Measurements from ENCODE around the gene TRAF6.
"Not testable (repeated sequence)": the region's sequence is repeated elsewhere in the genome, so short reads cannot be mapped to it uniquely, and the experiment has no call there.

The TRAF6 gene

DNA sequence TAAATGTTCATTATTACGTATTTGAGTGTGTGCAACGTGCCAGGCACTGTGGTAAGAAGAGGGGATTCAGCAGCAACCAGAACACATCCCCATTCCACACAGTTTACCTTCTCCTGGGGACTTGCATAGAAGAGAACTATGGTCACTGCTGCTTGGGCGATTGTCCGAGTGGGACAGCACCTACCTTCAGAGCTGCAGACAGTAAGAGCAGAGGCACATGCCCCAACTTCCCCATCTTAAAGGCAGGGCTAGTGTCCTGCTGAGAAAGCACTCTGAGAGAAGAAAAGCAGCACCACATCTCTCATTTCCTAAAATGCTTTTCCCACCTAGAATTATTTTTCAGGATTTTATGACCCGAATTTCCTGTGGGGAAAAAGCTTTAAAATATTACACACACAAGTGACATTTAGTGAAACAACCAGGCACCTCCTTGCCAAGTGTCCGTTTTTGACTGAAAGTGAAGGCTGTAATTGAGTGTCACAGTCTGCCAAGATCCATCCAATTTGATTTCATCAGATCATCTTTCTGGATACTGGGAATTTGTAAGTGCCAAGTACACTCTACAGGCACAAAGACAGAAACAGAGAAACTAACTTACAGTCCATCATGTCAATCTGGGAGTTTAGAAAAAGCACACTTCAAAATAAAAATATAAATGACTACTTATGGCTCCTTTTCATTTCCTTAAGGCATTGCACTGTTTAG is 24.6 kb downstream of the TRAF6 start:
- H3K36me3 ChIP-seq (ENCODE audit: control insufficient read depth in 4 of 4, insufficient read depth in 4 of 4, low read length in 3 of 4) = peaks cover 18 to 43% (median 30%) of the 10 kb centered on the region in 4 experiments
- no peak for DNase-seq
- H3K4me3 ChIP-seq (ENCODE audit: control insufficient read depth in 1 of 7, extremely low read depth in 1 of 7, insufficient read depth in 4 of 7, low read depth in 2 of 7, low read length in 6 of 7) = no peak overlapping the region
- peaks cover 6 to 33% (median 17%) of the 10 kb centered on the region in 4 experiments for H3K4me1 ChIP-seq (ENCODE audit: control extremely low read depth in 1 of 4, control insufficient read depth in 4 of 4, insufficient read depth in 4 of 4, low read length in 3 of 4)
- ChIA-PET POLR2A (no interaction called here), CTCF (interaction anchor here (1.1 to 1.7 kb wide), 2 partner anchors 7 to 193 kb away, joined by 4 to 9 read pairs; no protein-coding TSS in a partner anchor)
- 93% methylated on average over 3 of the region's 6 CpGs for WGBS (ENCODE audit: insufficient coverage)
- H3K27ac ChIP-seq (ENCODE audit: insufficient read depth in 1 of 2, low read depth in 1 of 2, low read length in 2 of 2, poor library complexity in 1 of 2, severe bottlenecking in 2 of 2) = no peak overlapping the region
- H3K27me3 ChIP-seq (replicated peaks in 2 of 5; ENCODE audit: control insufficient read depth in 4 of 5, insufficient read depth in 5 of 5, low read length in 4 of 5) = no peaks in the 10 kb centered on the region
- peaks cover 0 to 2% (median 0%) of the 10 kb centered on the region in 5 experiments for H3K9me3 ChIP-seq (ENCODE audit: control extremely low read depth in 1 of 5, control insufficient read depth in 4 of 5, insufficient read depth in 2 of 5, low read depth in 1 of 5, low read length in 4 of 5)

DNA sequence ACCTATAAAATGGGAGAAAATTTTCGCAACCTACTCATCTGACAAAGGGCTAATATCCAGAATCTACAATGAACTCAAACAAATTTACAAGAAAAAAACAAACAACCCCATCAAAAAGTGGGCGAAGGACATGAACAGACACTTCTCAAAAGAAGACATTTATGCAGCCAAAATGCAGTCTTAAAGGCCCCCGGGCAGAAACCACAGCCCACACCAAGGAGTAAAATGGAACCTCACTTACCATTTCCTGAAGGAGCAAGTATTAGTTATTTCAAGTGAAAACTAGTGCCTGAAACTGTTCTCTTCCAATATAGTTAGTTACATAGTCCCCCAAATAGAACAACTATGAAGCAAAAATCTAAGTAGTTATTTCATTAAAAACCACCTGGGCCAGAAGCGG is 27.0 kb downstream of the TRAF6 start:
- H3K9me3 ChIP-seq (ENCODE audit: control extremely low read depth in 1 of 5, control insufficient read depth in 4 of 5, insufficient read depth in 2 of 5, low read depth in 1 of 5, low read length in 4 of 5); DNase-seq; H3K27ac ChIP-seq (ENCODE audit: insufficient read depth in 1 of 2, low read depth in 1 of 2, low read length in 2 of 2, poor library complexity in 1 of 2, severe bottlenecking in 2 of 2); H3K4me3 ChIP-seq (ENCODE audit: control insufficient read depth in 1 of 7, extremely low read depth in 1 of 7, insufficient read depth in 4 of 7, low read depth in 2 of 7, low read length in 6 of 7); H3K27me3 ChIP-seq (replicated peaks in 2 of 5; ENCODE audit: control insufficient read depth in 4 of 5, insufficient read depth in 5 of 5, low read length in 4 of 5); POLR2A ChIA-PET; CTCF ChIA-PET: not testable (repeated sequence)
- Histone ChIP-seq H3K4me1 (ENCODE audit: control extremely low read depth in 1 of 4, control insufficient read depth in 4 of 4, insufficient read depth in 4 of 4, low read length in 3 of 4) (peaks cover 6 to 20% (median 11%) of the 10 kb centered on the region in 4 experiments), H3K36me3 (ENCODE audit: control insufficient read depth in 4 of 4, insufficient read depth in 4 of 4, low read length in 3 of 4) (peaks cover 10 to 25% (median 16%) of the 10 kb centered on the region in 4 experiments)
- 50% methylated on average over 2 of the region's 4 CpGs for WGBS (ENCODE audit: insufficient coverage)

DNA sequence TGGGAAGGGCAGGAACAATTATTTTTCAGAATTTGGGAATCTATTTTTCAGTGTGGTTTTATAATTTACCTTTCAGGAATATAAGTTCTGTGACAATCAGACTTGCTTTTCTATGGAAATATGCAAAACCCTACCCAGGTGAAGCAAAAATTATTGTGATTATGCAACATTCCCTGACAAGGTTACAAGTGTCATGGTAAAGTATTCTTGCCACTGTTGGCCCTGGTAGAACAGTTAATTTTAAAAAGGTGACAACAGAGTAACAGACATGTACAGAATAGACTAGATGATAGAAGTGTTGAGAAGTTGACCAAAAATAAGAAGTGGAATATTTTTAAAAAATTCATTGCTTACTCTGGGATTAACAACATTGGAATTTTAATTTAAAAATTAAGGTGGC is 29.2 kb downstream of the TRAF6 start:
- Histone ChIP-seq H3K9me3 (ENCODE audit: control extremely low read depth in 1 of 5, control insufficient read depth in 4 of 5, insufficient read depth in 2 of 5, low read depth in 1 of 5, low read length in 4 of 5) (peaks cover 0 to 2% (median 0%) of the 10 kb centered on the region in 5 experiments), H3K4me3 (ENCODE audit: control insufficient read depth in 1 of 7, extremely low read depth in 1 of 7, insufficient read depth in 4 of 7, low read depth in 2 of 7, low read length in 6 of 7) (no peak overlapping the region), H3K4me1 (ENCODE audit: control extremely low read depth in 1 of 4, control insufficient read depth in 4 of 4, insufficient read depth in 4 of 4, low read length in 3 of 4) (peaks cover 0 to 8% (median 1%) of the 10 kb centered on the region in 4 experiments), H3K27ac (ENCODE audit: insufficient read depth in 1 of 2, low read depth in 1 of 2, low read length in 2 of 2, poor library complexity in 1 of 2, severe bottlenecking in 2 of 2) (no peak overlapping the region), H3K36me3 (ENCODE audit: control insufficient read depth in 4 of 4, insufficient read depth in 4 of 4, low read length in 3 of 4) (peaks cover 6 to 19% (median 12%) of the 10 kb centered on the region in 4 experiments), H3K27me3 (replicated peaks in 2 of 5; ENCODE audit: control insufficient read depth in 4 of 5, insufficient read depth in 5 of 5, low read length in 4 of 5) (no peaks in the 10 kb centered on the region)
- ChIA-PET POLR2A (no interaction called here), CTCF (interaction anchor here (0.5 to 8.0 kb wide), 10 partner anchors 10 to 349 kb away, joined by 3 to 191 read pairs (median 20); partner anchors contain the start of genes COMMD9 and PRR5L)
- DNase-seq = no peak

DNA sequence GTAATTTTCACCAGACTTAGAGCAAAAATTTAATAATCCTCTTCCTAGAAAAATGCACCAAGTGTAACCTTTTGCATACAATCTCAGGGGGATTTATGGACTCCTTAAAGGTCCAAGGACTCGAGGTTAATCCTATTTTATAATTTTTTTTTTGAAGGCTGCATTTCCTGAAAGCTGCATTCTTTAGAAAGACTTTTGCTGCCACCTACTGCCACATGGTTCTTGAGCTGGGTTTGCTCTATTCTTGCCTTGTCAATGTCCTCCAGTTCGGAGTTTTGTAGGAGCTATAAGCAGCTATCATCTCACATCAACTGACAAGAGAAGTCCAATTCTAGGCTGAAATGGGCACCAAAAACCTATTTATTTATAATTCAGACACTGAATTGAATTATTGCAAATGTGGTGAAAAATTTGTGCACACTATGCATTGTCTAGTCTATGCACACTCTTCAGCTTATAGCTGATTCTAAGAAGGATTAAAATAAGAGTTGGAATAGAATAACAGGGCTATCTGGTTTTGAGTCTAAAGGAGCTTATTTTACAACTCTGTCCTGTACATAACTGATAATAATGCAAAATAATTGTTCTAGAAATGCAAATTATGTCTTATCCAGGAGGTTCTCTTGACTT is 31.3 kb downstream of the TRAF6 start:
- no peaks in the 10 kb centered on the region for H3K27me3 ChIP-seq (replicated peaks in 2 of 5; ENCODE audit: control insufficient read depth in 4 of 5, insufficient read depth in 5 of 5, low read length in 4 of 5)
- H3K4me1 ChIP-seq (ENCODE audit: control extremely low read depth in 1 of 4, control insufficient read depth in 4 of 4, insufficient read depth in 4 of 4, low read length in 3 of 4) = peaks cover 0 to 3% (median 0%) of the 10 kb centered on the region in 4 experiments
- 83% methylated on average over 1 of the region's 2 CpGs for WGBS (ENCODE audit: insufficient coverage)
- no peak overlapping the region for H3K27ac ChIP-seq (ENCODE audit: insufficient read depth in 1 of 2, low read depth in 1 of 2, low read length in 2 of 2, poor library complexity in 1 of 2, severe bottlenecking in 2 of 2)
- CTCF ChIA-PET = interaction anchor here (0.7 to 8.0 kb wide), 47 partner anchors 8 to 867 kb away, joined by 3 to 191 read pairs (median 5); partner anchors contain the start of genes COMMD9 and PRR5L
- H3K36me3 ChIP-seq (ENCODE audit: control insufficient read depth in 4 of 4, insufficient read depth in 4 of 4, low read length in 3 of 4) = peaks cover 0 to 3% (median 1%) of the 10 kb centered on the region in 4 experiments
- peaks cover 0 to 2% (median 0%) of the 10 kb centered on the region in 5 experiments for H3K9me3 ChIP-seq (ENCODE audit: control extremely low read depth in 1 of 5, control insufficient read depth in 4 of 5, insufficient read depth in 2 of 5, low read depth in 1 of 5, low read length in 4 of 5)
- DNase-seq = peak; percentile 71 to 83 (median 79)
- POLR2A ChIA-PET = no interaction called here
- H3K4me3 ChIP-seq (ENCODE audit: control insufficient read depth in 1 of 7, extremely low read depth in 1 of 7, insufficient read depth in 4 of 7, low read depth in 2 of 7, low read length in 6 of 7) = no peak overlapping the region

DNA sequence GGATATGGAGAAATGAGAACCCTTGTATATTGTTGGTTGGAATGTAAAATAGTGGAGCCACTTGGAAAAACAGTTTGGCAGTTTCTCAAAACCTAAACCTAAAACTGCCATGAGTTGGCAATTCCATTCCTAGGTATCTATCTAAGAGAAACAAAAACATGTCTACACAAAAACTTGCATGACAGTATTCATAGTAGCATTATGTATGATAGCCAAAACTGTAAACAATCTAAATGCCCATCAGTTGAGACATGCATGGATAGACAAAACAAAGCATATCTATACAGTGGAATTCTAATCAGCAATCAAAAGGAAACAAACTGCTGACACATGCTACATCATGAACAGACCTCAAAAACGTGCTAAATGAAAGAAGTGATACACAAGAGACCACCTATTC is 34.9 kb downstream of the TRAF6 start:
- CTCF ChIA-PET = interaction anchor here (2.1 to 8.0 kb wide), 4 partner anchors 9 to 182 kb away, joined by 6 to 191 read pairs (median 64); partner anchors contain the start of genes COMMD9 and PRR5L
- H3K36me3 ChIP-seq (ENCODE audit: control insufficient read depth in 4 of 4, insufficient read depth in 4 of 4, low read length in 3 of 4) = no peaks in the 10 kb centered on the region

DNA sequence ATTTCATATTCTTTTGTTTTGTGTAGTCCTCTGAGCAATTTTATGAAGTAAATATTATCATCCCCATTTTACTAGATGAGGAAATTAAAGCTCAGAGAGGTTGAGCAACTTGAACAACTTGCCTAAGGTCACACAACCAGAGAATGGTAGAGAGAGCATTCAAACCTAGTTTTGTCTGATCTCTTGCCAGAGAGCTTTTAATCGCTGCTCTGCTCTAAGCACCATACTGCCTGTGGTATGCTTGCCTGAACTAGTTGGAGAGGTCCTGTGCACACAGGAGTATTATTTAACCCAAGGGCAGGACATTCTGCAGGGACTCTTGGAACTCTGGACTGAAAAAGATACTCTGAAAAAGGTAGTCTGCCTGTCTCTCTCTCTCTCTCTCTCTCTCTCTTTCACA is 38.5 kb downstream of the TRAF6 start:
- no peaks in the 10 kb centered on the region for H3K27me3 ChIP-seq (replicated peaks in 2 of 5; ENCODE audit: control insufficient read depth in 4 of 5, insufficient read depth in 5 of 5, low read length in 4 of 5)
- no peak for DNase-seq
- ChIA-PET CTCF (interaction anchor here (1.0 to 1.9 kb wide), 3 partner anchors 174 to 204 kb away, joined by 4 read pairs; no protein-coding TSS in a partner anchor), POLR2A (no interaction called here)
- peaks cover 0 to 12% (median 0%) of the 10 kb centered on the region in 4 experiments for H3K4me1 ChIP-seq (ENCODE audit: control extremely low read depth in 1 of 4, control insufficient read depth in 4 of 4, insufficient read depth in 4 of 4, low read length in 3 of 4)
- no peak overlapping the region for H3K4me3 ChIP-seq (ENCODE audit: control insufficient read depth in 1 of 7, extremely low read depth in 1 of 7, insufficient read depth in 4 of 7, low read depth in 2 of 7, low read length in 6 of 7)
- H3K36me3 ChIP-seq (ENCODE audit: control insufficient read depth in 4 of 4, insufficient read depth in 4 of 4, low read length in 3 of 4) = peaks cover 0 to 5% (median under 1%) of the 10 kb centered on the region in 4 experiments
- WGBS (ENCODE audit: insufficient coverage) = 93% methylated on average over 1 of the region's 1 CpG
- no peaks in the 10 kb centered on the region for H3K9me3 ChIP-seq (ENCODE audit: control extremely low read depth in 1 of 5, control insufficient read depth in 4 of 5, insufficient read depth in 2 of 5, low read depth in 1 of 5, low read length in 4 of 5)
- no peak overlapping the region for H3K27ac ChIP-seq (ENCODE audit: insufficient read depth in 1 of 2, low read depth in 1 of 2, low read length in 2 of 2, poor library complexity in 1 of 2, severe bottlenecking in 2 of 2)

More for the DNA sequence above, 34.9 kb downstream of the TRAF6 start:
- WGBS (ENCODE audit: insufficient coverage) = no CpG with 5 or more reads among the region's 1 CpG
- no peaks in the 10 kb centered on the region for H3K27me3 ChIP-seq (replicated peaks in 2 of 5; ENCODE audit: control insufficient read depth in 4 of 5, insufficient read depth in 5 of 5, low read length in 4 of 5)
- H3K9me3 ChIP-seq (ENCODE audit: control extremely low read depth in 1 of 5, control insufficient read depth in 4 of 5, insufficient read depth in 2 of 5, low read depth in 1 of 5, low read length in 4 of 5) = no peaks in the 10 kb centered on the region
- no peak overlapping the region for H3K4me3 ChIP-seq (ENCODE audit: control insufficient read depth in 1 of 7, extremely low read depth in 1 of 7, insufficient read depth in 4 of 7, low read depth in 2 of 7, low read length in 6 of 7)
- POLR2A ChIA-PET = no interaction called here
- H3K27ac ChIP-seq (ENCODE audit: insufficient read depth in 1 of 2, low read depth in 1 of 2, low read length in 2 of 2, poor library complexity in 1 of 2, severe bottlenecking in 2 of 2) = no peak overlapping the region
- DNase-seq = peak in 1 of 3 donors; percentile 29
- peaks cover 0 to 3% (median 0%) of the 10 kb centered on the region in 4 experiments for H3K4me1 ChIP-seq (ENCODE audit: control extremely low read depth in 1 of 4, control insufficient read depth in 4 of 4, insufficient read depth in 4 of 4, low read length in 3 of 4)
